ENCODE measurements around the gene PPP2R5B.

The PPP2R5B gene

DNA sequence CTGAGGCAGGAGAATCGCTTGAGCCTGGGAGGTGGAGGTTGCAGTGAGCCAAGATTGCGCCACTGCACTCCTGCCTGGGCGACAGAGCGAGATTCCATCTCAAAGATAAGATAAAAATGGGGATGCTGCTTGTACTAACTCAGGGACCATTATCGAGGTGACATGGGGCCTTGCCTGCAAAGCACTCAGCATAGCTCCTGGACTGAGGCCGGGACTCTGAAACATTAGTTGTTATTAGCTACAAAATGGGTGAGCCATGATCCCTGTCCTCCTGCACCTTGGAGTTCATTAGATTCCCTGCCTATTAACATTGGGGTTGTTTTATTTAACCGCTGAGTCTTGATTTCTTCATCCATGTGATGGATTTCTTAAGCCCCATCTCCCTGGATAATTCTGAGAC, 5.1 kb downstream of the PPP2R5B start:
- H3K27me3 ChIP-seq (ENCODE audit: insufficient read depth, poor library complexity, severe bottlenecking) = no peaks in the 10 kb centered on the region
- no peak overlapping the region for H3K27ac ChIP-seq (replicated peaks)
- no peak overlapping the region for H3K4me3 ChIP-seq (replicated peaks; ENCODE audit: insufficient read depth, low read length)
- no peak for DNase-seq (ENCODE audit: low read depth in 1 of 2, low spot score in 1 of 2)
- TF ChIP-seq GABPA (IDR thresholded peaks at IDR 0.05; ENCODE audit: low read depth) (no peak), SPI1 (IDR thresholded peaks at IDR 0.05; ENCODE audit: borderline replicate concordance, low read depth) (no peak), POLR2AphosphoS5 (IDR thresholded peaks at IDR 0.05; ENCODE audit: low read depth) (no peak)
- TF ChIP-seq, protein P1, sequence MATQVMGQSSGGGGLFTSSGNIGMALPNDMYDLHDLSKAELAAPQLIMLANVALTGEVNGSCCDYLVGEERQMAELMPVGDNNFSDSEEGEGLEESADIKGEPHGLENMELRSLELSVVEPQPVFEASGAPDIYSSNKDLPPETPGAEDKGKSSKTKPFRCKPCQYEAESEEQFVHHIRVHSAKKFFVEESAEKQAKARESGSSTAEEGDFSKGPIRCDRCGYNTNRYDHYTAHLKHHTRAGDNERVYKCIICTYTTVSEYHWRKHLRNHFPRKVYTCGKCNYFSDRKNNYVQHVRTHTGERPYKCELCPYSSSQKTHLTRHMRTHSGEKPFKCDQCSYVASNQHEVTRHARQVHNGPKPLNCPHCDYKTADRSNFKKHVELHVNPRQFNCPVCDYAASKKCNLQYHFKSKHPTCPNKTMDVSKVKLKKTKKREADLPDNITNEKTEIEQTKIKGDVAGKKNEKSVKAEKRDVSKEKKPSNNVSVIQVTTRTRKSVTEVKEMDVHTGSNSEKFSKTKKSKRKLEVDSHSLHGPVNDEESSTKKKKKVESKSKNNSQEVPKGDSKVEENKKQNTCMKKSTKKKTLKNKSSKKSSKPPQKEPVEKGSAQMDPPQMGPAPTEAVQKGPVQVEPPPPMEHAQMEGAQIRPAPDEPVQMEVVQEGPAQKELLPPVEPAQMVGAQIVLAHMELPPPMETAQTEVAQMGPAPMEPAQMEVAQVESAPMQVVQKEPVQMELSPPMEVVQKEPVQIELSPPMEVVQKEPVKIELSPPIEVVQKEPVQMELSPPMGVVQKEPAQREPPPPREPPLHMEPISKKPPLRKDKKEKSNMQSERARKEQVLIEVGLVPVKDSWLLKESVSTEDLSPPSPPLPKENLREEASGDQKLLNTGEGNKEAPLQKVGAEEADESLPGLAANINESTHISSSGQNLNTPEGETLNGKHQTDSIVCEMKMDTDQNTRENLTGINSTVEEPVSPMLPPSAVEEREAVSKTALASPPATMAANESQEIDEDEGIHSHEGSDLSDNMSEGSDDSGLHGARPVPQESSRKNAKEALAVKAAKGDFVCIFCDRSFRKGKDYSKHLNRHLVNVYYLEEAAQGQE (IDR thresholded peaks at IDR 0.05; ENCODE audit: insufficient replicate concordance, low read depth) = no peak
- TF ChIP-seq, protein P2, sequence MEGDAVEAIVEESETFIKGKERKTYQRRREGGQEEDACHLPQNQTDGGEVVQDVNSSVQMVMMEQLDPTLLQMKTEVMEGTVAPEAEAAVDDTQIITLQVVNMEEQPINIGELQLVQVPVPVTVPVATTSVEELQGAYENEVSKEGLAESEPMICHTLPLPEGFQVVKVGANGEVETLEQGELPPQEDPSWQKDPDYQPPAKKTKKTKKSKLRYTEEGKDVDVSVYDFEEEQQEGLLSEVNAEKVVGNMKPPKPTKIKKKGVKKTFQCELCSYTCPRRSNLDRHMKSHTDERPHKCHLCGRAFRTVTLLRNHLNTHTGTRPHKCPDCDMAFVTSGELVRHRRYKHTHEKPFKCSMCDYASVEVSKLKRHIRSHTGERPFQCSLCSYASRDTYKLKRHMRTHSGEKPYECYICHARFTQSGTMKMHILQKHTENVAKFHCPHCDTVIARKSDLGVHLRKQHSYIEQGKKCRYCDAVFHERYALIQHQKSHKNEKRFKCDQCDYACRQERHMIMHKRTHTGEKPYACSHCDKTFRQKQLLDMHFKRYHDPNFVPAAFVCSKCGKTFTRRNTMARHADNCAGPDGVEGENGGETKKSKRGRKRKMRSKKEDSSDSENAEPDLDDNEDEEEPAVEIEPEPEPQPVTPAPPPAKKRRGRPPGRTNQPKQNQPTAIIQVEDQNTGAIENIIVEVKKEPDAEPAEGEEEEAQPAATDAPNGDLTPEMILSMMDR (IDR thresholded peaks at IDR 0.05; ENCODE audit: insufficient read depth, low read length) = no peak

DNA sequence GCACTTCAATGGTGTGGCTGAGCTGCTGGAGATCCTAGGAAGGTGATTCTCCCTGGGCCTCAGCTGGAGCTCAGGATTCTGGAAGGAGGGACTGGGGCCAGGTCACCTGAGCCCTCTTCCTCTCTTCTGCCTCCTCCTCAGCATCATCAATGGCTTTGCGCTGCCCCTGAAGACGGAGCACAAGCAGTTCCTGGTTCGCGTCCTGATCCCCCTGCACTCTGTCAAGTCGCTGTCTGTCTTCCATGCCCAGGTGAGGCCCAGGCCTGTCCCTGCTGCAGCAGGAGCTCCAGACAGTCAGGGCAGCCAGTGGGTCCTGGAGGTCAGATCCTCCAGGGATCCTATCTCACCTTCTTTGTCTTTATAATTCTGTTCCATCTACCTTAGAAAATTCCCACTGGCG, 5.9 kb downstream of the PPP2R5B start:
- Histone ChIP-seq H3K27me3 (ENCODE audit: insufficient read depth, poor library complexity, severe bottlenecking) (no peaks in the 10 kb centered on the region), H3K4me3 (replicated peaks; ENCODE audit: insufficient read depth, low read length) (no peak overlapping the region), H3K27ac (replicated peaks) (no peak overlapping the region)
- no peak for DNase-seq (ENCODE audit: low read depth in 1 of 2, low spot score in 1 of 2)
- TF ChIP-seq SPI1 (IDR thresholded peaks at IDR 0.05; ENCODE audit: borderline replicate concordance, low read depth) (no peak), GABPA (IDR thresholded peaks at IDR 0.05; ENCODE audit: low read depth) (no peak), POLR2AphosphoS5 (IDR thresholded peaks at IDR 0.05; ENCODE audit: low read depth) (no peak)
- TF ChIP-seq, protein P1 (IDR thresholded peaks at IDR 0.05; ENCODE audit: insufficient replicate concordance, low read depth) = no peak
- TF ChIP-seq, protein P2 (IDR thresholded peaks at IDR 0.05; ENCODE audit: insufficient read depth, low read length) = no peak

DNA sequence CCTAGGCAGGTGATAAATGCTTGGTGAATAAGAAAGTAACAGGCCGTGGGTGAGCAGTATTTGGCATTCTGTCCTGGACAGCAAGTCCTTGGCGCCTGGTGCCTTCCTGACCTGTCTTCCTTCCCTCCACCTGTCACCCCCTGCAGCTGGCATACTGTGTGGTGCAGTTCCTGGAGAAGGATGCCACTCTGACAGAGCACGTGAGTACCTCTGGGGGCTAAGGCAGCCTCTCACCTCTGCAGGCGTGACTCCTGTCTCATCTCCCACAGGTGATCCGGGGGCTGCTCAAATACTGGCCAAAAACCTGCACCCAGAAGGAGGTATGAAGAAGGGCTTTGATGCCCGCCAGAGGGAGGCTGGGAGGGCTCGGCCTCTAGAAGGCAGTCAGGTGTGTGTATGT, 6.8 kb downstream of the PPP2R5B start:
- TF ChIP-seq, protein P2 (IDR thresholded peaks at IDR 0.05; ENCODE audit: insufficient read depth, low read length) = no peak
- TF ChIP-seq SPI1 (IDR thresholded peaks at IDR 0.05; ENCODE audit: borderline replicate concordance, low read depth) (no peak), GABPA (IDR thresholded peaks at IDR 0.05; ENCODE audit: low read depth) (no peak), POLR2AphosphoS5 (IDR thresholded peaks at IDR 0.05; ENCODE audit: low read depth) (no peak)
- TF ChIP-seq, protein P1 (IDR thresholded peaks at IDR 0.05; ENCODE audit: insufficient replicate concordance, low read depth) = no peak
- DNase-seq (ENCODE audit: low read depth in 1 of 2, low spot score in 1 of 2) = no peak
- Histone ChIP-seq H3K27ac (replicated peaks) (no peak overlapping the region), H3K4me3 (replicated peaks; ENCODE audit: insufficient read depth, low read length) (no peak overlapping the region), H3K27me3 (ENCODE audit: insufficient read depth, poor library complexity, severe bottlenecking) (no peaks in the 10 kb centered on the region)
